HCT116 (cell line): Measurements from ENCODE around the gene HMCN2. TPM values are rescaled to one million over a fixed set of nuclear protein-coding genes. Genes with fewer than 3 reads are reported as not detected.

Source experiments
- ATAC-seq: fragments of 200-7000 bp; cut with Tn5 transposase; 2 replicates; pipeline ENCODE4 v1.9.1; 2020; ENCODE audit warnings: mild to moderate bottlenecking, moderate library complexity
- BruUV-seq: library from RNA; stranded (reverse); fragments of 400-500 nt; replicated peaks from 2 replicates; lab custom pipeline; 2021; lab: Mats Ljungman, UMichigan
- CTCF ChIA-PET: fragments of 300-600 bp; sonication (Branson Sonifier 250); formaldehyde crosslinking; loops from one replicate; lab custom pipeline; 2021; ENCODE audit warnings: antibody characterized with exemption; lab: Charles Lee
- POLR2A ChIA-PET: fragments of 300-600, 350-600 bp; sonication (Branson Sonifier 250); formaldehyde crosslinking; loops from one replicate; lab custom pipeline; 2021; ENCODE audit warnings: antibody characterized with exemption; lab: Charles Lee
- RAD21 ChIA-PET, 2 experiments: fragments of 300-600 bp; sonication (Branson Sonifier 250); formaldehyde crosslinking; loops; one replicate each; lab custom pipeline; 2023; ENCODE audit warnings: low total read pairs in 2 of 2; ENCODE audit not compliant: uncharacterized antibody in 2 of 2, unreplicated experiment in 2 of 2, low non-redundant PET in 1 of 2; lab: Charles Lee
- DNase-seq: peaks from one replicate; pipeline ENCODE4 v3.0.0-alpha.2; 2010; ENCODE audit warnings: low read depth, low spot score
- H2AFZ ChIP-seq: fragments of 200-600 bp; shearing (Covaris generic), sonication (generic); 2 replicates; pipeline ENCODE4 v1.6.1; 2017; ENCODE audit warnings: low read depth, mixed run types, mixed read lengths, antibody characterized with exemption, low read length; ENCODE audit not compliant: poor library complexity, severe bottlenecking
- H3K27ac ChIP-seq: 2 replicates; pipeline ENCODE4 v1.5.1; 2012; ENCODE audit warnings: low read depth, low read length
- H3K27me3 ChIP-seq: fragments of 200-600 bp; sonication (generic); 2 replicates; pipeline ENCODE4 v1.6.1; 2016; ENCODE audit warnings: mixed run types, low read length, mixed read lengths; ENCODE audit not compliant: insufficient read depth
- H3K36me3 ChIP-seq, 2 experiments: fragments of 200-500 bp in 1 of 2; fragments of 200-600 bp in 1 of 2; sonication (Bioruptor generic) in 1 of 2; sonication (generic) in 1 of 2; 2 replicates each; pipeline versions ENCODE4 v1.5.1 to v1.6.1; 2014 to 2016; ENCODE audit warnings: low read length in 2 of 2, inconsistent platforms in 1 of 2, mixed read lengths in 1 of 2, mixed run types in 1 of 2; ENCODE audit not compliant: insufficient read depth in 2 of 2, control insufficient read depth in 1 of 2
- H3K4me1 ChIP-seq, 2 experiments: fragments of 200-600 bp in 1 of 2; sonication (generic) in 1 of 2; 2 replicates each; pipeline versions ENCODE4 v1.5.1 to v1.6.1; 2012 to 2017; ENCODE audit warnings: low read length in 2 of 2, inconsistent platforms in 1 of 2, mild to moderate bottlenecking in 1 of 2, mixed read lengths in 1 of 2, mixed run types in 1 of 2, moderate library complexity in 1 of 2; ENCODE audit not compliant: insufficient read depth in 2 of 2, control insufficient read depth in 1 of 2
- H3K4me2 ChIP-seq: fragments of 200-600 bp; sonication (generic); 2 replicates; pipeline ENCODE4 v1.6.1; 2017; ENCODE audit warnings: mixed run types, low read length, mixed read lengths
- H3K4me3 ChIP-seq, 2 experiments: fragments of 200-600 bp in 1 of 2; sonication (generic) in 1 of 2; replicated peaks in 1 of 2; 2 replicates each; pipeline ENCODE4 v1.5.1; 2011 to 2016; ENCODE audit warnings: low read length in 2 of 2, control low read depth in 1 of 2, low read depth in 1 of 2, mild to moderate bottlenecking in 1 of 2, mixed read lengths in 1 of 2, mixed run types in 1 of 2
- H3K79me2 ChIP-seq: fragments of 200-600 bp; sonication (generic); 2 replicates; pipeline ENCODE4 v1.6.1; 2017; ENCODE audit warnings: mild to moderate bottlenecking, mixed run types, low read length, moderate library complexity, mixed read lengths; ENCODE audit not compliant: insufficient read depth
- H3K9ac ChIP-seq: fragments of 200-600 bp; sonication (generic); 2 replicates; pipeline ENCODE4 v1.6.1; 2016; ENCODE audit warnings: low read length, mixed read lengths
- H3K9me2 ChIP-seq: fragments of 200-600 bp; sonication (generic), shearing (Covaris generic); 2 replicates; pipeline ENCODE4 v1.6.1; 2017; ENCODE audit warnings: mixed run types, mild to moderate bottlenecking, moderate library complexity; ENCODE audit not compliant: insufficient read depth
- H3K9me3 ChIP-seq, 2 experiments: fragments of 200-500 bp in 1 of 2; fragments of 200-600 bp in 1 of 2; sonication (Bioruptor generic) in 1 of 2; sonication (generic) in 1 of 2; 2 replicates each; pipeline ENCODE4 v1.6.1; 2014 to 2017; ENCODE audit warnings: low read length in 2 of 2, mixed read lengths in 2 of 2, inconsistent platforms in 1 of 2, low read depth in 1 of 2, mild to moderate bottlenecking in 1 of 2, mixed run types in 1 of 2, moderate library complexity in 1 of 2; ENCODE audit not compliant: control insufficient read depth in 1 of 2, insufficient read depth in 1 of 2
- H4K20me1 ChIP-seq: fragments of 200-600 bp; sonication (generic), shearing (Covaris generic); 2 replicates; pipeline ENCODE4 v1.6.1; 2017; ENCODE audit warnings: mixed run types, mild to moderate bottlenecking, moderate library complexity; ENCODE audit not compliant: insufficient read depth
- ATF3 ChIP-seq: IDR thresholded peaks from 2 replicates; pipeline ENCODE4 v1.6.1; 2012
- CBX3 ChIP-seq: IDR thresholded peaks from 2 replicates; pipeline ENCODE4 v1.6.1; 2012; ENCODE audit warnings: low read depth
- CEBPB ChIP-seq: IDR thresholded peaks from 2 replicates; pipeline ENCODE4 v1.6.1; 2012; ENCODE audit warnings: low read depth
- CTCF ChIP-seq, 3 experiments: fragments of 200-600 bp in 1 of 3; sonication (generic) in 1 of 3; IDR thresholded peaks in 2 of 3; conservative IDR thresholded peaks in 1 of 3; 2 replicates each; pipeline ENCODE4 v1.5.1; 2012 to 2017; ENCODE audit warnings: low read depth in 2 of 3, low read length in 2 of 3, antibody characterized with exemption in 1 of 3, borderline replicate concordance in 1 of 3, control low read depth in 1 of 3, mild to moderate bottlenecking in 1 of 3, mixed read lengths in 1 of 3, mixed run types in 1 of 3, moderate library complexity in 1 of 3; ENCODE audit not compliant: insufficient read depth in 1 of 3
- EGR1 ChIP-seq: IDR thresholded peaks from 2 replicates; pipeline ENCODE4 v1.6.1; 2012; ENCODE audit warnings: low read depth
- ELF1 ChIP-seq: IDR thresholded peaks from 2 replicates; pipeline ENCODE4 v1.6.1; 2012; ENCODE audit warnings: low read depth, borderline replicate concordance
- EZH2 ChIP-seq: fragments of 200-600 bp; sonication (generic); IDR thresholded peaks from 2 replicates; pipeline ENCODE4 v1.6.1; 2017; ENCODE audit warnings: antibody characterized with exemption, mixed run types
- FOSL1 ChIP-seq: IDR thresholded peaks from 2 replicates; pipeline ENCODE4 v1.6.1; 2012; ENCODE audit warnings: low read depth
- JUND ChIP-seq: IDR thresholded peaks from 2 replicates; pipeline ENCODE4 v1.6.1; 2012
- MAX ChIP-seq: IDR thresholded peaks from 2 replicates; pipeline ENCODE4 v1.6.1; 2012
- POLR2A ChIP-seq: IDR thresholded peaks from 2 replicates; pipeline ENCODE4 v1.7.0; 2011; ENCODE audit warnings: borderline replicate concordance; ENCODE audit not compliant: insufficient read depth, insufficient read length; ENCODE audit errors: extremely low read depth
- RAD21 ChIP-seq: IDR thresholded peaks from 2 replicates; pipeline ENCODE4 v1.6.1; 2012; ENCODE audit warnings: low read depth, mild to moderate bottlenecking
- REST ChIP-seq: IDR thresholded peaks from 2 replicates; pipeline ENCODE4 v1.6.1; 2012; ENCODE audit warnings: low read depth
- SP1 ChIP-seq: IDR thresholded peaks from 2 replicates; pipeline ENCODE4 v1.6.1; 2012; ENCODE audit warnings: low read depth
- SRF ChIP-seq: IDR thresholded peaks from 2 replicates; pipeline ENCODE4 v1.6.1; 2012; ENCODE audit warnings: low read depth
- TCF7L2 ChIP-seq: IDR thresholded peaks from 2 replicates; pipeline ENCODE4 v1.7.0; 2011; ENCODE audit warnings: borderline replicate concordance, inconsistent platforms; ENCODE audit not compliant: insufficient read depth, insufficient read length; ENCODE audit errors: extremely low read depth
- YY1 ChIP-seq: IDR thresholded peaks from 2 replicates; pipeline ENCODE4 v1.6.1; 2011; ENCODE audit warnings: low read length, low read depth, moderate library complexity, mild to moderate bottlenecking; ENCODE audit not compliant: insufficient replicate concordance; ENCODE audit errors: extremely low read depth
- ZBTB33 ChIP-seq: IDR thresholded peaks from 2 replicates; pipeline ENCODE4 v1.6.1; 2011; ENCODE audit warnings: mild to moderate bottlenecking, low read length, moderate library complexity; ENCODE audit not compliant: insufficient replicate concordance; ENCODE audit errors: extremely low read depth
- ZNF274 ChIP-seq: fragments of 200-500 bp; sonication (Bioruptor generic); IDR thresholded peaks from 2 replicates; pipeline ENCODE4 v1.6.1; 2014; ENCODE audit warnings: mild to moderate bottlenecking, low read depth, low read length, inconsistent platforms
- intact Hi-C: fragments of 100-400 bp; cut with micrococcal nuclease; formaldehyde crosslinking; loops from 2 replicates; pipeline ENCODE4 v1.10.0; 2022
- total RNA-seq: library from RNA; stranded (reverse); gene quantifications from one replicate; pipeline ENCODE4 v1.2.1, GENCODE V29; 2021; ENCODE audit not compliant: unreplicated experiment

The HMCN2 gene
- total RNA-seq, 1 experiment from 2014 or later: 0.22 TPM

- DNase-seq: no peak
- Histone ChIP-seq H3K4me2 (peak overlapping the region; percentile 70), H2AFZ (peak overlapping the region; percentile 87), H3K27ac (no peak overlapping the region), H3K79me2 (no peaks in the 10 kb centered on the region), H3K27me3 (no peaks in the 10 kb centered on the region), H3K4me1 (peaks cover 0 to 22% of the 10 kb centered on the region in 2 experiments; a peak in 2 of 4 replicates), H3K9me2 (no peaks in the 10 kb centered on the region), H4K20me1 (no peaks in the 10 kb centered on the region), H3K9ac (no peak overlapping the region), H3K36me3 (no peaks in the 10 kb centered on the region), H3K9me3 (no peaks in the 10 kb centered on the region), H3K4me3 (peak overlapping the region; percentile 28 to 40)
- CTCF ChIA-PET: interaction anchor here (0.5 to 1.4 kb wide), 4 partner anchors 10 to 1101 kb away, joined by 3 to 4 read pairs (median 3); no protein-coding TSS in a partner anchor
- POLR2A ChIA-PET: no interaction called here
- intact Hi-C loops: no loop called here
- RAD21 ChIA-PET: no interaction called here
- ATAC-seq: peak; percentile 21
- BruUV-seq: no TSS peak
- TF ChIP-seq JUND (no peak), ZNF274 (no peak), SP1 (no peak), RAD21 (no peak), POLR2A (no peak), EGR1 (no peak), TCF7L2 (no peak), CEBPB (no peak), CBX3 (no peak), REST (no peak), ATF3 (no peak), CTCF (IDR thresholded peaks at IDR 0.05 in 2 of 3, conservative IDR thresholded peaks at IDR 0.05 in 1 of 3; ENCODE audit: borderline replicate concordance in 1 of 3, insufficient read depth in 1 of 3, low read depth in 2 of 3, low read length in 2 of 3) (no peak), ZBTB33 (no peak), ELF1 (no peak), FOSL1 (no peak), MAX (no peak), YY1 (no peak), SRF (no peak), EZH2 (no peak)
Measured at GRCh38 chr9:130242270-130243014, 23.1 kb upstream of the HMCN2 start.
